D721Med (cell line): ENCODE measurements around the gene MAP3K19.
A peak's percentile ranks its signal among the peaks of the same experiment; 100 is the strongest.
"Not testable (repeated sequence)": the region's sequence is repeated elsewhere in the genome, so short reads cannot be mapped to it uniquely, and the experiment has no call there.

Experiments
- DNase-seq: peaks from one replicate; pipeline ENCODE4 v3.0.0; 2011; ENCODE audit warnings: low spot score; ENCODE audit not compliant: insufficient read length
- FAIRE-seq: peaks from 2 replicates; lab custom pipeline; 2011; peaks lifted over from hg19 to GRCh38; lab: Jason Lieb, UNC
- TF ChIP-seq, protein P1 (sequence below): IDR thresholded peaks from 2 replicates; pipeline ENCODE4 v1.5.1; 2012; ENCODE audit warnings: mild to moderate bottlenecking, control low read depth; ENCODE audit not compliant: insufficient read depth; ENCODE audit errors: missing control alignments

The MAP3K19 gene

DNA sequence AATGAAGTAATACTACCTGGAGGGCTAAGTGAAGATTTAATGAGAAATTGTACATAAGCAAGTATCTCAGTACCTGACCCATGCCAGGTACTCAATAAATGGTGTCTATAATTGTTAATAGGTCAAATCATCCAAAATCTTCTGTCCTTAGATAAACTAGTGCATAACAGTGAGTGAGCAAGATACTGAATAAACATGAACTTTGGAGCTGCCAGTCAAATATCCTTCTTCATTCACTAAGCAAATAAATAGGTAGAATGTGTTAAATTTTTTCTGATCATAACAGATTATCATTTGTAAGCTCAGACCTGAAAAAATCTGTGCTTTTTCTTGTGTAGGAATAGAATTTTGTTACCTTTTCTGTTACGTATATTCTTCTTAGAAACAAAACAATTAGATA, 44.4 kb upstream of the MAP3K19 start:
- DNase-seq (no peak), FAIRE-seq (no peak)
- TF ChIP-seq, protein P1, sequence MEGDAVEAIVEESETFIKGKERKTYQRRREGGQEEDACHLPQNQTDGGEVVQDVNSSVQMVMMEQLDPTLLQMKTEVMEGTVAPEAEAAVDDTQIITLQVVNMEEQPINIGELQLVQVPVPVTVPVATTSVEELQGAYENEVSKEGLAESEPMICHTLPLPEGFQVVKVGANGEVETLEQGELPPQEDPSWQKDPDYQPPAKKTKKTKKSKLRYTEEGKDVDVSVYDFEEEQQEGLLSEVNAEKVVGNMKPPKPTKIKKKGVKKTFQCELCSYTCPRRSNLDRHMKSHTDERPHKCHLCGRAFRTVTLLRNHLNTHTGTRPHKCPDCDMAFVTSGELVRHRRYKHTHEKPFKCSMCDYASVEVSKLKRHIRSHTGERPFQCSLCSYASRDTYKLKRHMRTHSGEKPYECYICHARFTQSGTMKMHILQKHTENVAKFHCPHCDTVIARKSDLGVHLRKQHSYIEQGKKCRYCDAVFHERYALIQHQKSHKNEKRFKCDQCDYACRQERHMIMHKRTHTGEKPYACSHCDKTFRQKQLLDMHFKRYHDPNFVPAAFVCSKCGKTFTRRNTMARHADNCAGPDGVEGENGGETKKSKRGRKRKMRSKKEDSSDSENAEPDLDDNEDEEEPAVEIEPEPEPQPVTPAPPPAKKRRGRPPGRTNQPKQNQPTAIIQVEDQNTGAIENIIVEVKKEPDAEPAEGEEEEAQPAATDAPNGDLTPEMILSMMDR: no peak

DNA sequence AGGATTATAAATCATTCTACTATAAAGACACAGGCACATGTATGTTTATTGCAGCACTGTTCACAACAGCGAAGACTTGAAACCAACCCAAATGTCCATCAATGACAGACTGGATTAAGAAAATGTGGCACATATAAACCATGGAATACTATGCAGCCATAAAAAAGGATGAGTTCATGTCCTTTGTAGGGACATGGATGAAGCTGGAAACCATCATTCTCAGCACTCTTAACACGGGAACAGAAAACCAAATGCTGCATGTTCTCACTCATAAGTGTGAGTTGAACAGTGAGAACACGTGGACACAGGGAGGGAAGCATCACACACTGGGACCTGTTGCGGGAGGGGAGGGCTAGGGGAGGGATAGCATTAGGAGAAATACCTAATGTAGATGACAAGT, 42.4 kb upstream of the MAP3K19 start:
- DNase-seq, FAIRE-seq: not testable (repeated sequence)

DNA sequence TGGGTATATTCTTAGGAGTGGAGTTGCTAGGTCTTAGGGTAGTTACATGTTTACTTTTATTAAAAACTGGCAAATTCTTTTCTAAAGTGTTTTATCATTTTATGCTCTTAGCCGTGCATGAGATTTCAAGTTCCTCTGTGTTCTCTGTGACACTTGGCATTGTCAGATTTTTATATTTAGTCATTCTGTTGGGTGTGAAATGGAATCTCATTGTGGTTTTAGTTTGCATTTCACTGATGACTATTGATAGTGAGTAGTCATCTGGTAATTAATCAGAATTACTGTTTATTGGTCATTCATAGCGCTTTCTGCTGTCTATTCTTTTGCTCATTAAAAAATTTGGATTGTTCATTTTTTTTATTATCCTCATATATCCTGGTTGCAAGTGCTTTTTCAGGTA, 39.0 kb upstream of the MAP3K19 start:
- peak; percentile 21 for FAIRE-seq
- DNase-seq: no peak
- TF ChIP-seq, protein P1: no peak

DNA sequence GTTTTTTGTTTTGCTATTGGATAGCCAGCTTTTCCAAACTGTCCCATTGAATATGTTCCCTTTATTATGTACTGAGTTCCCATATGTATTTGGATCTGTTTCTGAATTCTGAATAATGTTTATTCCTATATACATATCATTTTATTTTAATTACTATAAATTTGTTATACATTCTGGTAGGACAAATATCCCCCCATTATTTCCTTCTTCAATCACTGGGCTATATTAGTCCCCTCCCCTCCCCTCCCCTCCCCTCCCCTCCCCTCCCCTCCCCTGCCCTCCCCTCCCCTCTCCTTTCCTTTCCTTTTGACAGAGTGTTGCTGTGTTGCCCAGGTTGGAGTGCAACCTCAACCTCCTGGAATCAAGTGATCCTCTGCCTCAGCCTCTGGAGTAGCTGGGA, 31.2 kb upstream of the MAP3K19 start:
- TF ChIP-seq, protein P1: no peak
- no peak for DNase-seq
- no peak for FAIRE-seq

DNA sequence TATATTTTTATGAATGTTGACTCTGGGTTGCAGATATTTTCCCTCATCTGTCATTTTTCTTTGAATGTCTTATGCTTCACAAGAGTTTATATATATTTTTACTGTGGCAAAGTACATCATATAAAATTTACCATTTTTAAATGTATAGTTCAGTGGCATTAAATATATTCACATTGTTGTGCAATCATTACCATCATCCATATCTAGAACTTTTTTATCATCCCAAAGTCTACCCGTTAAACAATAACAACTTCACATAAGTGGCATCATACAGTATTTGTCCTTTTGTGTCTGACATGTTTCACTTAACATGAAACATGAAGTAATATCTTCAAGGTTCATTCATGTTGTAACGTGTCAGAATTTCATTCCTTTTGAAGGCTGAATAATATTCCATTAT, 29.3 kb upstream of the MAP3K19 start:
- DNase-seq (no peak), FAIRE-seq (no peak)
- TF ChIP-seq, protein P1: no peak

DNA sequence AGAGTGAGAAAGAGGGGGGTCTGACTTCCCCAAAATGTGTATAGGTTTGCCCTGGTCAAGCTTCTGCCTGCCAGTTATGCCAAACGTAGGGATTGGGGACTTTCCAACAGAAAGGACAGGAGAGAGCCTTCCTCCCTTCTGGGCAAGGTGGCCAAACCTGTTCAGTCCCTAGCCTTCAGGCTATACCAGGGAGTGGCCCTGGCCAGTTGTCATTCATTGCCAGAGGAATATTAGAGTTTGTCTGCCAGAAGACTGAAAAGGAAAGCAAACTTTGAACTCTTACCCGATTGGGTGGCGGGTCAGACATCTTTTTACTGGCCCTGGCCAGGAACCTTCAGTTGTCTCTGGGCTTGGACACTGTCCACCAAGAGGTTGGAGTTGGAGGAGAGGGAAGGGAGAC, 27.0 kb upstream of the MAP3K19 start:
- FAIRE-seq (no peak), DNase-seq (no peak)
- TF ChIP-seq, protein P1: no peak

DNA sequence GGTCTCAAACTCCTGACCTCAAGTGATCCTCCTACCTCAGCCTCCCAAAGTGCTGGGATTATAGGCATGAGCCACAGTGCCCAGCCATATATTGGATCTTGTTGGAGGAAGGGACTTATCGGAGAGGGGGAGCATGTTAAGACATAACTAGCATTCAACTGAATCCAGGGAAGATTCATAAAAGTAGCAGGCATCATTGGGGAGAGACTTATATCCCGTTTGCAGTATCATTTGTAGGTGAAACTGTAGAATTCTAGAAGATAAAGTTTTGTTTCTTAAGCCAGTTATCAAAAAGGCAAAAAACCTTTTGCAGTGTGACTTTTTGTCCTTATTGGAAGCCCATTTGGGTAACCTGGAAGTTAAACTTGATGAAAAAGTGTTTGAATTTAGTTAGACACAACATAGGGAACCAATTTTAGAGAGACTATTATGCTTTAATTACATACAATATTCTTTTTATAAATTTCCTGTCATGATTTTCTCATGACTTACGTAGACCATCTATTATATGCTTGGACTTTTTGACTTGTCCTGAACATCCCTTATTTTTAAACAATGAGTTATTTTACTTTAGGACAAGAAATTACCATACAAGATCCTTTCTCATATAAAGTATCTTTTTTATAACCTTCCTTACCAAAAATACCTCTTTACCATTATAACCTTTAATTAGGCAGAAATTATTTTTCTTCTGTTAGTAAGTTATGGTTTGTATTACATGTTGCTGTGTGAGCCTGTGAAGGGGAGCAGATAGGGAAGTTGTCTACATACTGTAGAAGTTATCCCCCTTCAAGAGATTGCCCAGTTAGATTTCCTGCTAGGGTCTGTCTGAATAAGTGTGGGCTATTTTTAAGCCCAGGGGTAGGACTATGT, 25.1 kb upstream of the MAP3K19 start:
- no peak for DNase-seq
- FAIRE-seq: no peak
- TF ChIP-seq, protein P1: no peak
